ENCODE results near the gene LRRFIP2.
"Not testable (repeated sequence)": the region's sequence is repeated elsewhere in the genome, so short reads cannot be mapped to it uniquely, and the experiment has no call there.

LRRFIP2 gene

DNA sequence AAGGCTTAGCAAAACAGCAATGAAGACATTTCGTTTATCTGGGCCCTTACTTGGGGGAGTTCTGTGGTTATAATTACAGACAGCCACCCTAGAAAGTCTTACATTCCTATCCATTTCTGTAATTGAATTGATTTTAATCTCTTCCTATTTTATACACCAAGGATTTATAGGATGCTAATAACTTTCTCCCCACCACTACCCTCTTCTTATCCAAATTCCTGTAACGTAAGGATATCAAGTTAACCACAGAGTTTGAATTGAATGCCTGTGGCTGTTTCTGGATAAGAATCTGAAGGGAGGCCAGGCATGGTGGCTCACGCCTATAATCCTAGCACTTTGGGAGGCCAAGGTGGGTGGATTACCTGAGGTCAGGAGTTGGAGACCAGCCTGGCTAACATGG, 102.5 kb downstream of the LRRFIP2 start:
- DNase-seq (ENCODE audit: low read depth in 4 of 4, low spot score in 1 of 4): no peak

DNA sequence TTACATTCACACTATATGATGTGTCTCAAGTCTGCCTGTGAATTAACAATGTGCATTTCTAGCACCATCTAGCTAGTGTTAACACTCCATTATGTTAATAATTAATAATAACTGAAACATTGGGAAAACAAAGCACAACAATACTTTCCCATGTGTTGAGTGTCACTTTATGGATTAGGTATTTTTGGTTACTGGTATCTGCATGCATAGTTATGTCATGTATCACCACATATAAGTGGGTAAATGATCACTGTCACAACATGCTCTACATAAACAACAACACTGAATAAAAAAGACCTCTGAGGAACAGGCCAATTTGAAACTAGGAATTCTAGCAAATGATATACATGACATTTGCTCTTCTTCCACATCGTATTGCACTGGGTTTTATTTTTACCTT, 106.4 kb downstream of the LRRFIP2 start:
- DNase-seq (ENCODE audit: low read depth in 4 of 4, low spot score in 1 of 4): no peak

- no peak for DNase-seq (ENCODE audit: low read depth in 4 of 4, low spot score in 1 of 4)
These were observed 106.8 kb downstream of the LRRFIP2 start for GRCh38 chr3:37067577-37067976.

DNA sequence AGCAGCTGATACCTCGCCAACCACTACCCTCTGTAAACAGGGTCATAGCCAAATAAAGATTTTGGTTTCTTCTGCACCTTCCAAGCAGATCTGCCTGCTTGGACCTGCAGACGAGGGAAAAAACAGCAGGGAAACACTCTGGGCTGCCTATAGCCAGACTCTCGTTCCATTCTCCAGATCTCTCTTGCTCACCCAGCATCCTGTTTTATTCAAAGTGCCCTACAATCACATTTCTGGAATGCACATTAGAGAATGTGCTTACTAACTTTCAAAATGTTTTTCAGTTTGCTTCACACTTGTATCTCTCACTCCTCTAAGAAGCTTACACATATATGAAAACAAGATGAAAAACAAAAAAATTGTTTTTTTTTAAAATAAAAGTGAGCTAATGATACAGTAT, 109.6 kb downstream of the LRRFIP2 start:
- DNase-seq (ENCODE audit: low read depth in 4 of 4, low spot score in 1 of 4): no peak

- DNase-seq (ENCODE audit: low read depth in 4 of 4, low spot score in 1 of 4): no peak
These were observed 116.3 kb downstream of the LRRFIP2 start for GRCh38 chr3:37058117-37058516.

DNA sequence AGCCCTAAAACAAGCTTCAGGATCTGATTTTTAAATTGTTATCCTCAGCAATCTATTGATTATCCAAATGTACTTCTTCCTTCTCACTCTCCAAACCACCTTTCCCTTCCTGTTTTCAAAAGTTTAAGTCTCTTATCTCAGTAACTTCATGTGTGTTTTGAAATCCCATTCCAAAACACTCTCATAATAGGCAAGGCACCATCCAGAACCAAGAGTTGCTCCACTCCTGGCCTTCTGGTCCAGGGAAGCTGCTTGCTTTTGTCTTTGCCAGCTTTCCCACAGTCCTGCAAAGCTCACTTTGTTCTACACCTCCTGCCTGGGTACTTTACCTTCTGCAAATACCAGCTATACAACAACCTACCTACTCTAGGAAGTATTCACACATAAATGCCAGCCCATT, 117.6 kb downstream of the LRRFIP2 start:
- DNase-seq (ENCODE audit: low read depth in 4 of 4, low spot score in 1 of 4): no peak

- DNase-seq (ENCODE audit: low read depth in 4 of 4, low spot score in 1 of 4): not testable (repeated sequence)
These were observed 119.3 kb downstream of the LRRFIP2 start for GRCh38 chr3:37055077-37055476.

- DNase-seq (ENCODE audit: low read depth in 4 of 4, low spot score in 1 of 4): no peak
These were observed 120.0 kb downstream of the LRRFIP2 start for GRCh38 chr3:37054370-37054769.

- no peak for DNase-seq (ENCODE audit: low read depth in 4 of 4, low spot score in 1 of 4)
These were observed 120.6 kb downstream of the LRRFIP2 start for GRCh38 chr3:37053753-37054152.

DNA sequence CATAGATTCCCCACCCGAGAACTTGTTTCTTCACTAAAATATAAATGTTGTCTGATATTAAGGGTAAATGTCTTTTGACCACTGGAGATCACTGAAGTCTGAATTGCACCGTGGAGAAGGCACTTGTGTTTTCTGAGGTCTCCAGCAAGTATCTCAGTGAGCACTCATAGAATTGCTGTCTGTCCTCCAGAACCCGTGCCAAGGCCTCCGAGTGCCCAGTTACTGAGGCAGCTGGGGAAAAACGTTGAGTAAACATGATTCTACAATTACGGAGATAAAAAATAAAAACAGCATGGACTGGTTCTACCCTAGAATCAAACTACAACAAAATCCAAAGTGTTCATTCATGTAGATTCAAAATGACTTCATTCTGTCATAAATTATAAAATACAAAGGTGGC, 121.0 kb downstream of the LRRFIP2 start:
- no peak for DNase-seq (ENCODE audit: low read depth in 4 of 4, low spot score in 1 of 4)

DNA sequence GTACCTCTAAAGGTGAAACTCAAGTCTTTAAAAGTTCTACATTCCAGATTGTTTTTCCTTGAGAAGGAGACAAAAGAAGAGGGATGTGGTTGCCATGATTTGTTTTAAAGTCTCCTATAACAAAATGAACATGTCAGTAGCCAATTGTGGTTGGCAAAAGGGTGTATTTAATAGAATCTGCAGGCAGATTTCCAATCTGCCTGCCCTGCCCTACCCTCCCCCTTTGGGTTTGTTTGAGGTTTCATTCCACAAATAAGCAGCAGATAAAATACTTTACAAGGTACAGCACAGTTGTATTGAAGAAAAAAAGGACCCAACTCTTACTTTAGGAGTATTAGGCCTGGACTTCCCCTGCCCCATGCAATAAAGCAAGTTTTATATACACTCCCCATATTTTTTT, 121.5 kb downstream of the LRRFIP2 start:
- DNase-seq (ENCODE audit: low read depth in 4 of 4, low spot score in 1 of 4): no peak

DNA sequence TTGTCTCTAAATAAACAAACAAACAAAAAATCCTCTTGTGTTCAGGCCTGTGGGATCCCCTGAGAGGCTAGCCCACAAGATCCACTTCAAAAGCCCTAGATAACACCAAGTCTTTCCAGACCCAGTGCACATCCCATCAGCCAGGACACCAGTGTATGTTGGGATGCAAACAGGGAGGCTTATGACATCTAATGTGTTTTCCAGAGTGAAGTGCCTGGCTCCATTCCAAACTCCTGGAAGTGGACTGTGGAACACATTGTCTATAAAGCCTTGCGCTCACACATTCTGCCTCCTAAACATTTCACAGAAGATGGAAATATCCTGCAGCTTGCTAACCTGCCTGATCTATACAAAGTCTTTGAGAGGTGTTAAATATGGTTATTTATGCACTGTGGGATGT, 124.1 kb downstream of the LRRFIP2 start:
- DNase-seq (ENCODE audit: low read depth in 4 of 4, low spot score in 1 of 4): no peak

GRCh38 chr3:37042712-37043111, 131.7 kb downstream of the LRRFIP2 start:
- not testable (repeated sequence) for DNase-seq (ENCODE audit: low read depth in 4 of 4, low spot score in 1 of 4)

DNA sequence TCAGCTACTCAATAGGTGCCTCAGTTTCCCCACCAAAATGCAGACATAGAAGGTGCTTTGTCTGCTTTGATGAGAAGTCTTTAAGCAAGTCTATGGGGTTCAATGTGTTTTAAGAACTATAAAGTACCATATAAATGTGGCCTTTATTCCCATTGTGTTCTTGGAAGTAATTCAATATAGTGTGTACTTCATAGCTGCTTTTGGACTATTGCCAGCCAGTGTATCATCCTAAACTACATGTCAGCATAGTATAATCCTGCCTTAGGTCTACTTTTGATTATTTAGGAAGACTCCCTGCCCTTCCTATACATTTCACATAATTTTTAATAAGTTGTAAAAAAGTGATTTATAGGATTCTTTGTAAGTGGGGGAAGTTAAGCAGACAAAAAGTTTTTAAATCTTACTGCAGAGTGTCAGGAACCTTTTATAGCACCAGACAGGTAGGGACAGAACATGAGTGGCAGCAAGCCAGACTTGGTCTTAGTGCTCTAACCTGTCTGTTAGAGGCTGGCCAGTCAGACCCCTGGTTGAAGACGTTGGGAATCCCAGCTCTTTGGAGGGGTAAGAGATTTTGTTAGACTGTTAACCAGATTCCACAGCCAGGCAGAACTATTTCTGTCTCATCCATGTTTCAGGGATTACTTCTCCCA, 132.7 kb downstream of the LRRFIP2 start:
- DNase-seq (ENCODE audit: low read depth in 4 of 4, low spot score in 1 of 4): no peak

GRCh38 chr3:37040231-37040630, 134.2 kb downstream of the LRRFIP2 start:
- no peak for DNase-seq (ENCODE audit: low read depth in 4 of 4, low spot score in 1 of 4)

DNA sequence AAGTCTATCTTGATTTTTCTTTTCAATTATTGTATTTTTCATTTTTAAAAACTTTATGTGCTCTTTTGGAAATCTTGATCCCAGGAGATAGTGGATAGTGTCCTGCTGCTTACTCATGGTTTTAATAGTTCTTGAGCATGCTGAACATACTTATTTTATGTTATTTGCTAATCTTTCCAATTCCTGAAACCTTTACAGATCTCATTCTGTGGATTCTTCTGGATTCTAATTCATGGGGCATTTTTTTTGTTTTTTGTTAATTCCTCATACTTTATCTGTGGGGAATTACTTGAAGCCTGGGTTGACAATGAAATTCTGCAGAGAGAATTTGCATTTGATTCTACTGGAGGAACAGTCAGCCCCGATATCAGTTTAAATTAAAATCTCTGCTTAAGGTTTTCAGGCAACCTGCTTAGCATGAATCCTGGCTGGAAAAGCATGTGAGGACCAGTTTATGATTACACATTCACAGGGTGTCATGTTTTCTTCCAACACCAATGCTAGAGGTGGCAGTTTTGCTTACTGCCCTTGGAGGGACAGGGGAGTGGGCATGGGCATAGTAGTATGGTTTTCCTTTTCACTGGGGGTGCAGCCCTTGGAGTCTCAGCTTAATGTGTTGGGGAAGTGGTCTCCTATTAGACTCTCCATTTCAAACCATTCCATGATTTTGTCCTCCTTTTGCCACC, 135.1 kb downstream of the LRRFIP2 start:
- no peak for DNase-seq (ENCODE audit: low read depth in 4 of 4, low spot score in 1 of 4)

DNA sequence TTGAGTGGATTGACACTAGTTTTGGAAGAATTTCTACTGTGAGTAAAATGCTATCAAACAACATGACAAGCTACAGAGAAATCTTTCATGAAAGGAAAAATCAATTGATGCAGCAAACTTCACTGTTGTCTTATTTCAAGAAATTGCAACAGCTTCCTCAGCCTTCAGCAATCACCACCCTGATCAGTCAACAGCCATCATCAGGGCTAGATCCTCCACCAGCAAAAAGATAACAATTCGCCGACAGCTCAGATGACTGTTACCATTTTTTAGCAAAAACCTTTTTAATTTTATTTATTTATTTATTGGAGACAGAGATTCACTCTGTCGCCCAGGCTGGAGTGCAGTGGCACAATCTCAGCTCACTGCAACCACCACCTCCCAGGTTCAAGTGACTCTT, 137.0 kb downstream of the LRRFIP2 start:
- no peak for DNase-seq (ENCODE audit: low read depth in 4 of 4, low spot score in 1 of 4)

- no peak for DNase-seq (ENCODE audit: low read depth in 4 of 4, low spot score in 1 of 4)
These were observed 141.4 kb downstream of the LRRFIP2 start for GRCh38 chr3:37032961-37033360.

DNA sequence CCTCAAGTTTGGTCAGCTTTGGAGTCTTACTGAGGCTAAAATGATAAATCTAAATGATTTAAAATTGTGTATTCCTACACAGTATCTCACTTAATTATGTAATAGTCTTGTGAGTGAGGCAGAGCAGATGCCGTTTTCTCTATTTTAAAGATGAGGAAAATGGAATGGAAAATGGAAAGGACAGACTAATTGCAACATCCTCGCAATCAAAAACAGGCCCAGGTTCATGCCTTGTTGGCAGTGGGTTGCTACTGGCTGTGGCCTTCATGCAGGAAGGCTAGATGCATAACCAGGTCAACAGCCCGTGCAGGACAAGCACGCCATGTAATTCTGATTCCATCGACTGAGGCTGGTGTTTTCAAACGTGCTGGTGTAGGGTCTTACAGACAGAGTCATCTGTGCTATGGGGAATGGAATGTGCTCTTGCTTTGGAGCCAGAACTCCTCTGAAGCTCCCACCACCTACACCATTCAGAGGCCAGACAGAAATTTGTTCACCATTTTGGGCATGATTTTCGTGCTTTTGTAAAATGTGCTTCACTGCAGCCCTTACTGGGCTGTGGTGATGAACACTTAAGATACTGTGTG, 143.2 kb downstream of the LRRFIP2 start:
- DNase-seq (ENCODE audit: low read depth in 4 of 4, low spot score in 1 of 4): no peak

GRCh38 chr3:37030588-37030987, 143.8 kb downstream of the LRRFIP2 start:
- DNase-seq (ENCODE audit: low read depth in 4 of 4, low spot score in 1 of 4): no peak

DNA sequence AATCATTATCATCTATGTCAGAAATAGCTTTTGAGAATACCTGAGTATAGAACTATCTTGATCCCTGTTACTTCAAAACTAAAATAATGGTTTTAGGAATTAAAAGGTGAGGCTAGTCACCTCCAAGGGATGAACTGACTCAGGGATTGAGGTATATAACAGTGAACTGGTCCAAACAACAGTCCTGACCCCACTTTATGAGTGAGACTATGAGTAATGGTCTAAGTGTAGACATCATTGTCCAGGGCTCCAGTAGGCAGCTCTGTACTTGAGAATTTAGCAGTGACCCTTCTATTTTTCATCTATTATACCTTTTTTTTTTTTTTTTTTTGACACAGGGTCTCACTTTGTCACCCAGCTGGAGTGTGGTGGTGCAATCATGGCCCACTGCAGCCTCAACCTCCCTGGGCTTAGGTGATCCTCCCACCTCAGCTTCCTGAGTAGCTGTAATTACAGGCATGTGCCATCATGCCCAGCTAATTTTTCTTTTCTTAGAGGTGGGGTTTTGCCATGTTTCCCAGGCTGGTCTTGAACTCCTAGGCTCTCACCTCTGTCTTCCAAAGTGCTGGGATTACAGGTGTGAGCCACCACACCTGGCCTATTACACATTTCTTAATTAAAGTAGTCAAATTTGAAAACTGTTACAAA, 144.7 kb downstream of the LRRFIP2 start:
- DNase-seq (ENCODE audit: low read depth in 4 of 4, low spot score in 1 of 4): no peak

DNA sequence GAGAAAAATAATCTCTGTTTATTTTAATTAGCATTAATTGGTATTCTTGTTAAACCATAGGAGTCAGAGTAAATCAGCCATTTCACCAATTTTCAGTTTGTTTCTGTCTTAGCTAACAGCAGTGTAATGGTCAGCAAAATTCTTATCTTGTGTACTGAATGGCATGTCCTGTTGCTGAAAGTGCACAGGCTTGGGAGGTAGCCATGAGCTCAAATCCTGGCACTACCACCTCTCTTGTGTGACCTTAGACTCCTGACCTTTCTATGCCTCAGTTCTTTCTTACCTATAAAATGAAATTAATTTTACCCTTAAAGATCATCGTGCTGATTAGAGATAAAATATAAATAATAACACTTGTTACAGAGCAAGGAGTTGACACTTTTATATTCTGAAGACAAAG, 145.3 kb downstream of the LRRFIP2 start:
- DNase-seq (ENCODE audit: low read depth in 4 of 4, low spot score in 1 of 4): no peak

Data from stimulated activated CD4-positive, alpha-beta T cell treated with anti-CD3 and anti-CD28 coated beads, Interleukin-1b, Interleukin-23, amount 100 ng/mL, for 24 hours (primary cell).